ENCODE results near the gene AGO3. TPM values are rescaled to one million over a fixed set of nuclear protein-coding genes. Genes with fewer than 3 reads are reported as not detected.

AGO3 gene
- total and polyA plus RNA-seq, 2 of the 13 experiments (the other 11 are each of a cell fraction or from before 2014, with no cell fraction given): 21.2 to 27.1 TPM

DNA sequence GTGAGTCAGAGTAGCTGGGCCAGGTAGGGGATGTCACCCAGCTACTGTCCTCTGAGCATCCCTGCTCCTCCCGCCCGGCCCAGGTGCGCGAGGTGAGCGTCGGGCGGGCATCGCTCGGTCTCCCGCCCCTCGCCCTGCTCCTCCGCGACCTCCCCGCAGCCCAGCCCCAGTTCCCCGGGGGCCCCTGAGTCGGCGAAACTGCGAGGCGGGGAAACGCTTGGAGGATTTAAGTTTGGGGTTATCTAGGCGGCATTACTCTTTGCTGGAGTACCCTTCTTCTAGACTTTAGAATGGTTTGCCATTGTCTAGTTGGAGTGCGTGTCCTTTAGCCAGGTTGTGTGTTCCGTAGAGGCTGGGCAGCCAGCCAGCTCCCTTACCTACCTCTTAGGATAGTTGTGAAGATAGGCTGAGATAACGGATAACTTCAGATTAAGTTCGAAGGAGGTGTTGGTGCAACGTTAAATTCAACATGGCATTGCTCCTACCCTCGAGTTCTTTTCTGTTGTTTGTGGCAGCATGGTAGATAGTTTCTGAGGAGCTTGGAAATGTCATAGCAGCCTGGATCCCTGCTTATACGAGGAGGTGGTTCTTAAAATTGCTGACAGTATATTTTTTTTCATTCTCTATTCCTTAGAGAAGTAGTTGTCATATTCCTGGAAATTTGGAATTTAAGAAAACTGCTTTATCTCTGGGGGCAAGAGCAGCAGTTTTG, 697 bp downstream of the AGO3 start (continued):
- TF ChIP-seq ZNF121 (CRISPR knock-in tag; IDR thresholded peaks at IDR 0.05): no peak
- TF ChIP-seq, protein P1, sequence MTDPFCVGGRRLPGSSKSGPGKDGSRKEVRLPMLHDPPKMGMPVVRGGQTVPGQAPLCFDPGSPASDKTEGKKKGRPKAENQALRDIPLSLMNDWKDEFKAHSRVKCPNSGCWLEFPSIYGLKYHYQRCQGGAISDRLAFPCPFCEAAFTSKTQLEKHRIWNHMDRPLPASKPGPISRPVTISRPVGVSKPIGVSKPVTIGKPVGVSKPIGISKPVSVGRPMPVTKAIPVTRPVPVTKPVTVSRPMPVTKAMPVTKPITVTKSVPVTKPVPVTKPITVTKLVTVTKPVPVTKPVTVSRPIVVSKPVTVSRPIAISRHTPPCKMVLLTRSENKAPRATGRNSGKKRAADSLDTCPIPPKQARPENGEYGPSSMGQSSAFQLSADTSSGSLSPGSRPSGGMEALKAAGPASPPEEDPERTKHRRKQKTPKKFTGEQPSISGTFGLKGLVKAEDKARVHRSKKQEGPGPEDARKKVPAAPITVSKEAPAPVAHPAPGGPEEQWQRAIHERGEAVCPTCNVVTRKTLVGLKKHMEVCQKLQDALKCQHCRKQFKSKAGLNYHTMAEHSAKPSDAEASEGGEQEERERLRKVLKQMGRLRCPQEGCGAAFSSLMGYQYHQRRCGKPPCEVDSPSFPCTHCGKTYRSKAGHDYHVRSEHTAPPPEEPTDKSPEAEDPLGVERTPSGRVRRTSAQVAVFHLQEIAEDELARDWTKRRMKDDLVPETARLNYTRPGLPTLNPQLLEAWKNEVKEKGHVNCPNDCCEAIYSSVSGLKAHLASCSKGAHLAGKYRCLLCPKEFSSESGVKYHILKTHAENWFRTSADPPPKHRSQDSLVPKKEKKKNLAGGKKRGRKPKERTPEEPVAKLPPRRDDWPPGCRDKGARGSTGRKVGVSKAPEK (CRISPR knock-in tag; IDR thresholded peaks at IDR 0.05; ENCODE audit: borderline replicate concordance): no peak
- TF ChIP-seq, protein P2, sequence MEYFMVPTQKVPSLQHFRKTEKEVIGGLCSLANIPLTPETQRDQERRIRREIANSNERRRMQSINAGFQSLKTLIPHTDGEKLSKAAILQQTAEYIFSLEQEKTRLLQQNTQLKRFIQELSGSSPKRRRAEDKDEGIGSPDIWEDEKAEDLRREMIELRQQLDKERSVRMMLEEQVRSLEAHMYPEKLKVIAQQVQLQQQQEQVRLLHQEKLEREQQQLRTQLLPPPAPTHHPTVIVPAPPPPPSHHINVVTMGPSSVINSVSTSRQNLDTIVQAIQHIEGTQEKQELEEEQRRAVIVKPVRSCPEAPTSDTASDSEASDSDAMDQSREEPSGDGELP (IDR thresholded peaks at IDR 0.05; ENCODE audit: borderline replicate concordance, low read depth): no peak
- TF ChIP-seq, protein P3, sequence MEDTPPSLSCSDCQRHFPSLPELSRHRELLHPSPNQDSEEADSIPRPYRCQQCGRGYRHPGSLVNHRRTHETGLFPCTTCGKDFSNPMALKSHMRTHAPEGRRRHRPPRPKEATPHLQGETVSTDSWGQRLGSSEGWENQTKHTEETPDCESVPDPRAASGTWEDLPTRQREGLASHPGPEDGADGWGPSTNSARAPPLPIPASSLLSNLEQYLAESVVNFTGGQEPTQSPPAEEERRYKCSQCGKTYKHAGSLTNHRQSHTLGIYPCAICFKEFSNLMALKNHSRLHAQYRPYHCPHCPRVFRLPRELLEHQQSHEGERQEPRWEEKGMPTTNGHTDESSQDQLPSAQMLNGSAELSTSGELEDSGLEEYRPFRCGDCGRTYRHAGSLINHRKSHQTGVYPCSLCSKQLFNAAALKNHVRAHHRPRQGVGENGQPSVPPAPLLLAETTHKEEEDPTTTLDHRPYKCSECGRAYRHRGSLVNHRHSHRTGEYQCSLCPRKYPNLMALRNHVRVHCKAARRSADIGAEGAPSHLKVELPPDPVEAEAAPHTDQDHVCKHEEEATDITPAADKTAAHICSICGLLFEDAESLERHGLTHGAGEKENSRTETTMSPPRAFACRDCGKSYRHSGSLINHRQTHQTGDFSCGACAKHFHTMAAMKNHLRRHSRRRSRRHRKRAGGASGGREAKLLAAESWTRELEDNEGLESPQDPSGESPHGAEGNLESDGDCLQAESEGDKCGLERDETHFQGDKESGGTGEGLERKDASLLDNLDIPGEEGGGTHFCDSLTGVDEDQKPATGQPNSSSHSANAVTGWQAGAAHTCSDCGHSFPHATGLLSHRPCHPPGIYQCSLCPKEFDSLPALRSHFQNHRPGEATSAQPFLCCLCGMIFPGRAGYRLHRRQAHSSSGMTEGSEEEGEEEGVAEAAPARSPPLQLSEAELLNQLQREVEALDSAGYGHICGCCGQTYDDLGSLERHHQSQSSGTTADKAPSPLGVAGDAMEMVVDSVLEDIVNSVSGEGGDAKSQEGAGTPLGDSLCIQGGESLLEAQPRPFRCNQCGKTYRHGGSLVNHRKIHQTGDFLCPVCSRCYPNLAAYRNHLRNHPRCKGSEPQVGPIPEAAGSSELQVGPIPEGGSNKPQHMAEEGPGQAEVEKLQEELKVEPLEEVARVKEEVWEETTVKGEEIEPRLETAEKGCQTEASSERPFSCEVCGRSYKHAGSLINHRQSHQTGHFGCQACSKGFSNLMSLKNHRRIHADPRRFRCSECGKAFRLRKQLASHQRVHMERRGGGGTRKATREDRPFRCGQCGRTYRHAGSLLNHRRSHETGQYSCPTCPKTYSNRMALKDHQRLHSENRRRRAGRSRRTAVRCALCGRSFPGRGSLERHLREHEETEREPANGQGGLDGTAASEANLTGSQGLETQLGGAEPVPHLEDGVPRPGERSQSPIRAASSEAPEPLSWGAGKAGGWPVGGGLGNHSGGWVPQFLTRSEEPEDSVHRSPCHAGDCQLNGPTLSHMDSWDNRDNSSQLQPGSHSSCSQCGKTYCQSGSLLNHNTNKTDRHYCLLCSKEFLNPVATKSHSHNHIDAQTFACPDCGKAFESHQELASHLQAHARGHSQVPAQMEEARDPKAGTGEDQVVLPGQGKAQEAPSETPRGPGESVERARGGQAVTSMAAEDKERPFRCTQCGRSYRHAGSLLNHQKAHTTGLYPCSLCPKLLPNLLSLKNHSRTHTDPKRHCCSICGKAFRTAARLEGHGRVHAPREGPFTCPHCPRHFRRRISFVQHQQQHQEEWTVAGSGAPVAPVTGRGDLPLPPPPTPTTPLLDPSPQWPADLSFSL (CRISPR knock-in tag; IDR thresholded peaks at IDR 0.05): no peak
- no peak for TF ChIP-seq ZNF550 (CRISPR knock-in tag; IDR thresholded peaks at IDR 0.05; ENCODE audit: borderline replicate concordance)
- no peak for TF ChIP-seq LCORL (IDR thresholded peaks at IDR 0.05)
- 0 out of 2 replicates have a peak, but pooled peaks have one; percentile 39 for TF ChIP-seq LCORL (CRISPR knock-in tag; IDR thresholded peaks at IDR 0.05)
- no peak for TF ChIP-seq CCDC6 (CRISPR knock-in tag; IDR thresholded peaks at IDR 0.05)
- no peak for TF ChIP-seq ZNF383 (CRISPR knock-in tag; IDR thresholded peaks at IDR 0.05; ENCODE audit: borderline replicate concordance)
- TF ChIP-seq EP300 (IDR thresholded peaks at IDR 0.05; ENCODE audit: low read depth in 2 of 2, low read length in 2 of 2): no peak
- no peak for TF ChIP-seq EP300 (CRISPR knock-in tag; IDR thresholded peaks at IDR 0.05; ENCODE audit: borderline replicate concordance)
- peak; percentile 4; the same call in 1 of the 2 replicates for TF ChIP-seq KMT2B (CRISPR knock-in tag; IDR thresholded peaks at IDR 0.05)
- TF ChIP-seq FOSL2 (CRISPR knock-in tag; IDR thresholded peaks at IDR 0.05): no peak
- TF ChIP-seq, protein P4, sequence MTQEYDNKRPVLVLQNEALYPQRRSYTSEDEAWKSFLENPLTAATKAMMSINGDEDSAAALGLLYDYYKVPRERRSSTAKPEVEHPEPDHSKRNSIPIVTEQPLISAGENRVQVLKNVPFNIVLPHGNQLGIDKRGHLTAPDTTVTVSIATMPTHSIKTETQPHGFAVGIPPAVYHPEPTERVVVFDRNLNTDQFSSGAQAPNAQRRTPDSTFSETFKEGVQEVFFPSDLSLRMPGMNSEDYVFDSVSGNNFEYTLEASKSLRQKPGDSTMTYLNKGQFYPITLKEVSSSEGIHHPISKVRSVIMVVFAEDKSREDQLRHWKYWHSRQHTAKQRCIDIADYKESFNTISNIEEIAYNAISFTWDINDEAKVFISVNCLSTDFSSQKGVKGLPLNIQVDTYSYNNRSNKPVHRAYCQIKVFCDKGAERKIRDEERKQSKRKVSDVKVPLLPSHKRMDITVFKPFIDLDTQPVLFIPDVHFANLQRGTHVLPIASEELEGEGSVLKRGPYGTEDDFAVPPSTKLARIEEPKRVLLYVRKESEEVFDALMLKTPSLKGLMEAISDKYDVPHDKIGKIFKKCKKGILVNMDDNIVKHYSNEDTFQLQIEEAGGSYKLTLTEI (CRISPR knock-in tag; conservative IDR thresholded peaks at IDR 0.05): no peak
- TF ChIP-seq, protein P5, sequence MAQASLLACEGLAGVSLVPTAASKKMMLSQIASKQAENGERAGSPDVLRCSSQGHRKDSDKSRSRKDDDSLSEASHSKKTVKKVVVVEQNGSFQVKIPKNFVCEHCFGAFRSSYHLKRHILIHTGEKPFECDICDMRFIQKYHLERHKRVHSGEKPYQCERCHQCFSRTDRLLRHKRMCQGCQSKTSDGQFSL (CRISPR knock-in tag; IDR thresholded peaks at IDR 0.05): no peak
